ENCODE results near the gene SH3RF1. TPM values are rescaled to one million over a fixed set of nuclear protein-coding genes. Genes with fewer than 3 reads are reported as not detected.

The SH3RF1 gene
- total and polyA plus RNA-seq, 4 donors = 1.8 to 7.9 (median 3.5) TPM

DNA sequence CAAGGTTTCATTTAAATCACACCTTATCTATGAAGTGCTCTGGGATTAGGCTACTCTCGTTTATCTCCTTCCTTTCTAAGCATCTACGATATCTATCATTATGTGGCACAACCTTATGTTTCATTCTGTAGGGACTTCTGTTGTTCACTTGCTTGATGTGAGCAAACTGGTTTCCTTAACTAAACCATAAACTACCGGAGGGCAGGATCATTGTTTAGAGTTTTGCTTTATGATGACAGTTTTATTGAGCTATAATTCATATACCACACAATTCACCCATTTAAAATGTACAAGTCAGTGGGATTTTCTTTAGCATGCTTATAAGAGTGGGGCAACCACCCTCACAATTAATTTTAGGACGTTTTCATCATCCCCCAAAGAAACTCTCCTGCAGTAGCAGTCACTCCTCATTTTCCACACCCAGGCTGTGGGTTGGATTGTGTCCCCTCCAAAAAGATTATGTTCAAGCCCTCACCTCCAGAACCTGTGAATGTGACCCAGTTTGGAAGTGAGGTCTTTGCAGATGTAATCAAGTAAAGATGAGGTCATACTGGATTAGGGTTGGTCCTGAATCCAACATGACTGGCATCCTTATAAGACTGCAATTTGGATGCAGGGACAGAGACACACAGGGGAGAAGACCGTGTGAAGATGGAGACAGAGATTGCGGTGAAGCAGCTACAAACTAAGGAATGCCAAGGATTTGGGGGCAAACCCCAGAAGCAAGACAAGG lies 42.1 kb upstream of the SH3RF1 start:
- Histone ChIP-seq H3K4me1 (ENCODE audit: control insufficient read depth in 4 of 4, insufficient read depth in 4 of 4, low read length in 3 of 4) (peaks cover 18 to 33% (median 27%) of the 10 kb centered on the region in 4 donors), H3K27me3 (ENCODE audit: control insufficient read depth in 4 of 4, insufficient read depth in 4 of 4, low read length in 3 of 4) (no peaks in the 10 kb centered on the region), H3K9me3 (ENCODE audit: control insufficient read depth in 4 of 4, low read length in 3 of 4) (no peaks in the 10 kb centered on the region), H3K9ac (ENCODE audit: low read depth in 1 of 2, low read length in 2 of 2) (no peak overlapping the region), H3K4me3 (ENCODE audit: low read depth in 1 of 3, low read length in 3 of 3) (no peak overlapping the region), H3K27ac (ENCODE audit: low read depth in 1 of 2, low read length in 2 of 2) (no peak overlapping the region), H3K36me3 (ENCODE audit: control insufficient read depth in 4 of 4, insufficient read depth in 3 of 4, low read depth in 1 of 4, low read length in 3 of 4) (no peaks in the 10 kb centered on the region)
- TF ChIP-seq RAD21 (IDR thresholded peaks at IDR 0.05) (no peak), FOXA2 (IDR thresholded peaks at IDR 0.05) (no peak), YY1 (IDR thresholded peaks at IDR 0.05) (no peak), GABPA (IDR thresholded peaks at IDR 0.05 in 1 of 2, conservative IDR thresholded peaks at IDR 0.05 in 1 of 2) (no peak), JUND (IDR thresholded peaks at IDR 0.05) (no peak)
- TF ChIP-seq, protein P1, sequence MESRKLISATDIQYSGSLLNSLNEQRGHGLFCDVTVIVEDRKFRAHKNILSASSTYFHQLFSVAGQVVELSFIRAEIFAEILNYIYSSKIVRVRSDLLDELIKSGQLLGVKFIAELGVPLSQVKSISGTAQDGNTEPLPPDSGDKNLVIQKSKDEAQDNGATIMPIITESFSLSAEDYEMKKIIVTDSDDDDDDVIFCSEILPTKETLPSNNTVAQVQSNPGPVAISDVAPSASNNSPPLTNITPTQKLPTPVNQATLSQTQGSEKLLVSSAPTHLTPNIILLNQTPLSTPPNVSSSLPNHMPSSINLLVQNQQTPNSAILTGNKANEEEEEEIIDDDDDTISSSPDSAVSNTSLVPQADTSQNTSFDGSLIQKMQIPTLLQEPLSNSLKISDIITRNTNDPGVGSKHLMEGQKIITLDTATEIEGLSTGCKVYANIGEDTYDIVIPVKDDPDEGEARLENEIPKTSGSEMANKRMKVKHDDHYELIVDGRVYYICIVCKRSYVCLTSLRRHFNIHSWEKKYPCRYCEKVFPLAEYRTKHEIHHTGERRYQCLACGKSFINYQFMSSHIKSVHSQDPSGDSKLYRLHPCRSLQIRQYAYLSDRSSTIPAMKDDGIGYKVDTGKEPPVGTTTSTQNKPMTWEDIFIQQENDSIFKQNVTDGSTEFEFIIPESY (IDR thresholded peaks at IDR 0.05) = no peak
- TF ChIP-seq, protein P2, sequence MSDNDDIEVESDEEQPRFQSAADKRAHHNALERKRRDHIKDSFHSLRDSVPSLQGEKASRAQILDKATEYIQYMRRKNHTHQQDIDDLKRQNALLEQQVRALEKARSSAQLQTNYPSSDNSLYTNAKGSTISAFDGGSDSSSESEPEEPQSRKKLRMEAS (IDR thresholded peaks at IDR 0.05) = no peak
- TF ChIP-seq, protein P3, sequence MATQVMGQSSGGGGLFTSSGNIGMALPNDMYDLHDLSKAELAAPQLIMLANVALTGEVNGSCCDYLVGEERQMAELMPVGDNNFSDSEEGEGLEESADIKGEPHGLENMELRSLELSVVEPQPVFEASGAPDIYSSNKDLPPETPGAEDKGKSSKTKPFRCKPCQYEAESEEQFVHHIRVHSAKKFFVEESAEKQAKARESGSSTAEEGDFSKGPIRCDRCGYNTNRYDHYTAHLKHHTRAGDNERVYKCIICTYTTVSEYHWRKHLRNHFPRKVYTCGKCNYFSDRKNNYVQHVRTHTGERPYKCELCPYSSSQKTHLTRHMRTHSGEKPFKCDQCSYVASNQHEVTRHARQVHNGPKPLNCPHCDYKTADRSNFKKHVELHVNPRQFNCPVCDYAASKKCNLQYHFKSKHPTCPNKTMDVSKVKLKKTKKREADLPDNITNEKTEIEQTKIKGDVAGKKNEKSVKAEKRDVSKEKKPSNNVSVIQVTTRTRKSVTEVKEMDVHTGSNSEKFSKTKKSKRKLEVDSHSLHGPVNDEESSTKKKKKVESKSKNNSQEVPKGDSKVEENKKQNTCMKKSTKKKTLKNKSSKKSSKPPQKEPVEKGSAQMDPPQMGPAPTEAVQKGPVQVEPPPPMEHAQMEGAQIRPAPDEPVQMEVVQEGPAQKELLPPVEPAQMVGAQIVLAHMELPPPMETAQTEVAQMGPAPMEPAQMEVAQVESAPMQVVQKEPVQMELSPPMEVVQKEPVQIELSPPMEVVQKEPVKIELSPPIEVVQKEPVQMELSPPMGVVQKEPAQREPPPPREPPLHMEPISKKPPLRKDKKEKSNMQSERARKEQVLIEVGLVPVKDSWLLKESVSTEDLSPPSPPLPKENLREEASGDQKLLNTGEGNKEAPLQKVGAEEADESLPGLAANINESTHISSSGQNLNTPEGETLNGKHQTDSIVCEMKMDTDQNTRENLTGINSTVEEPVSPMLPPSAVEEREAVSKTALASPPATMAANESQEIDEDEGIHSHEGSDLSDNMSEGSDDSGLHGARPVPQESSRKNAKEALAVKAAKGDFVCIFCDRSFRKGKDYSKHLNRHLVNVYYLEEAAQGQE (IDR thresholded peaks at IDR 0.05) = no peak
- WGBS = 89% methylated on average over 6 of the region's 6 CpGs
- no peak for DNase-seq (ENCODE audit: low spot score)

DNA sequence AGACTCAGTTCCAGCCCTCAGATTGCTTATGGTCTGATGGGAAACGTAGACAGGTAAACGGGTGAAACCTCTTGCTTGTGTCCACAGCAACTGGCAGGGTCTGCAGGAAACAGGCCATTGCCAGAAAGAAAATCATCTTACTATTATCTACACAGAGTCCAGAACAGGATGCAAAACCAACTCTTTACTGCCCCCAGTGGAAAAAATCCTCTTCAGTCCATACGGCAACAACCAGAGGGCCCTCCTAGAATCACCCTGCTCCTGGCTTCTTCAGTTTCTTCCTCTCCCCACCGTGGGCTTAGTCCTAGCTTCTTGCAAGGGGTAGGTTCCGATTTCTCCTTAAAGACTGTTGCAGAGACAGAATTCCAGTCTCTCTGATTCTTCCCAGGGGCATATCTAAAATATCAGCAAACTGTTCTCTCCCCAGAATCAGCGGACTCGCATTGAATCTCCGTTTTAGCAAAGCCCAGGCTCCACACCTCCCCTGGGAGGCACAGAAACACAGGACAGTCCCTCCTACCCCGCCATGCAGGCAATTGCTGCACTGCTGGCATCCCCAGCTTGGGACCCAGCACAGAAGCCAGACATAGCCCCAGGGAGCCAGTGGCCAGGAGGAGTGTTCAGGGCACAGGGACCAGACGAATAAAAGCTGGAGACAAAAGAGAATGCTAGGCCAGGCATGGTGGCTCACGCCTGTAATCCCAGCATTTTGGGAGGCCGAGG lies 41.0 kb upstream of the SH3RF1 start:
- no peak overlapping the region for H3K27ac ChIP-seq (ENCODE audit: low read depth in 1 of 2, low read length in 2 of 2)
- no peak overlapping the region for H3K9ac ChIP-seq (ENCODE audit: low read depth in 1 of 2, low read length in 2 of 2)
- H3K27me3 ChIP-seq (ENCODE audit: control insufficient read depth in 4 of 4, insufficient read depth in 4 of 4, low read length in 3 of 4) = no peaks in the 10 kb centered on the region
- 78% methylated on average over 12 of the region's 12 CpGs for WGBS
- H3K4me3 ChIP-seq (ENCODE audit: low read depth in 1 of 3, low read length in 3 of 3) = no peak overlapping the region
- TF ChIP-seq RAD21 (IDR thresholded peaks at IDR 0.05) (peak; percentile 74 to 83), FOXA2 (IDR thresholded peaks at IDR 0.05) (no peak), EGR1 (IDR thresholded peaks at IDR 0.05; ENCODE audit: low read depth in 2 of 2) (no peak), GABPA (IDR thresholded peaks at IDR 0.05 in 1 of 2, conservative IDR thresholded peaks at IDR 0.05 in 1 of 2) (no peak), HNF4A (conservative IDR thresholded peaks at IDR 0.05) (no peak)
- TF ChIP-seq, protein P2 (IDR thresholded peaks at IDR 0.05) = no peak
- TF ChIP-seq, protein P4, sequence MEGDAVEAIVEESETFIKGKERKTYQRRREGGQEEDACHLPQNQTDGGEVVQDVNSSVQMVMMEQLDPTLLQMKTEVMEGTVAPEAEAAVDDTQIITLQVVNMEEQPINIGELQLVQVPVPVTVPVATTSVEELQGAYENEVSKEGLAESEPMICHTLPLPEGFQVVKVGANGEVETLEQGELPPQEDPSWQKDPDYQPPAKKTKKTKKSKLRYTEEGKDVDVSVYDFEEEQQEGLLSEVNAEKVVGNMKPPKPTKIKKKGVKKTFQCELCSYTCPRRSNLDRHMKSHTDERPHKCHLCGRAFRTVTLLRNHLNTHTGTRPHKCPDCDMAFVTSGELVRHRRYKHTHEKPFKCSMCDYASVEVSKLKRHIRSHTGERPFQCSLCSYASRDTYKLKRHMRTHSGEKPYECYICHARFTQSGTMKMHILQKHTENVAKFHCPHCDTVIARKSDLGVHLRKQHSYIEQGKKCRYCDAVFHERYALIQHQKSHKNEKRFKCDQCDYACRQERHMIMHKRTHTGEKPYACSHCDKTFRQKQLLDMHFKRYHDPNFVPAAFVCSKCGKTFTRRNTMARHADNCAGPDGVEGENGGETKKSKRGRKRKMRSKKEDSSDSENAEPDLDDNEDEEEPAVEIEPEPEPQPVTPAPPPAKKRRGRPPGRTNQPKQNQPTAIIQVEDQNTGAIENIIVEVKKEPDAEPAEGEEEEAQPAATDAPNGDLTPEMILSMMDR (IDR thresholded peaks at IDR 0.05; ENCODE audit: low read depth, low read length, missing input control) = peak; percentile 47
- peaks cover 18 to 33% (median 27%) of the 10 kb centered on the region in 4 donors for H3K4me1 ChIP-seq (ENCODE audit: control insufficient read depth in 4 of 4, insufficient read depth in 4 of 4, low read length in 3 of 4)
- H3K36me3 ChIP-seq (ENCODE audit: control insufficient read depth in 4 of 4, insufficient read depth in 3 of 4, low read depth in 1 of 4, low read length in 3 of 4) = no peaks in the 10 kb centered on the region
- H3K9me3 ChIP-seq (ENCODE audit: control insufficient read depth in 4 of 4, low read length in 3 of 4) = no peaks in the 10 kb centered on the region
- no peak for DNase-seq (ENCODE audit: low spot score)

Data from liver (tissue), 9 donors.